Measurements from ENCODE around the gene ANKRD12.

Gene ANKRD12

GRCh38 chr18:9215221-9215933 is 78.8 kb downstream of the ANKRD12 start:
- no peak for TF ChIP-seq CTCF (IDR thresholded peaks at IDR 0.05; ENCODE audit: borderline replicate concordance, insufficient read depth, low read depth, low read length)
- H3K4me3 ChIP-seq (ENCODE audit: low read depth, low read length), result no peak overlapping the region

DNA sequence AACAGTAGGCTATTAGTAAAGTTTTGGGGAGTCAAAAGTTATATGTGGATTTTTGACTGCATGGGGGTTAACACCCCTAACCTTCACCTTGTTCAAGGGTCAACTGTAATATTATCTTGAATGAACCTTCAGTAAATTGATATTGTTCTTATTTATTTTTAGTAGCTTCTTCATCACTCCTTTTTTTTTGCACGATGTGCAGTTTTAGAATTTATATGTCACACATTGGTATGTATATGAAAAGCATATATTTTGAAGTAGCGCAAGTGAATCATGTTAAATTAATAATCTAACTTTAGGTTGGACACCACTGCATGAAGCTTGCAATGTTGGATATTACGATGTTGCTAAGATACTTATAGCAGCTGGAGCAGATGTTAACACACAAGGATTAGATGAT is 79.9 kb downstream of the ANKRD12 start:
- no peak overlapping the region for H3K4me3 ChIP-seq (ENCODE audit: low read depth, low read length)
- no peak for TF ChIP-seq CTCF (IDR thresholded peaks at IDR 0.05; ENCODE audit: borderline replicate concordance, insufficient read depth, low read depth, low read length)

- no peak for TF ChIP-seq CTCF (IDR thresholded peaks at IDR 0.05; ENCODE audit: borderline replicate concordance, insufficient read depth, low read depth, low read length)
- H3K4me3 ChIP-seq (ENCODE audit: low read depth, low read length), result no peak overlapping the region
Observed at GRCh38 chr18:9217743-9218451, 81.3 kb downstream of the ANKRD12 start.

DNA sequence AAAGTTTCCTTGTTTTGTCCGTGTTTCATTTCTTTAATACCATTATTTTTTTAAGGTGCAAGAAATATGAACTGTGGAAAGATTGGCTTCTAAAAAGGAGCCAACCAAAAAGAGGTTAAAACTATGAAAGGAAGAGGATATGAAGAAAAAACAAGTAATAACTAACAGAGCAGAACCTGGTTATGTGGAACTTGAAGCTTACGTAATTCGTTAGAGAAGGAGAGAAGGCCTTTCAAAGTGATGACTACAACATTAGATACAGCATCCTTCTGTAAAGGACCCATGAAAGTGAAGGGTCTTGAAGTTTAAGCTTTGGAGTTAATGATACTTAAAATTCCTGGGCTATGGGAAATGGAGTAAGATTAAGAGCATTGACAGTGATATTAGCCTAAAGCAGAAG is 84.5 kb downstream of the ANKRD12 start:
- no peak for TF ChIP-seq CTCF (IDR thresholded peaks at IDR 0.05; ENCODE audit: borderline replicate concordance, insufficient read depth, low read depth, low read length)
- H3K4me3 ChIP-seq (ENCODE audit: low read depth, low read length), result no peak overlapping the region

DNA sequence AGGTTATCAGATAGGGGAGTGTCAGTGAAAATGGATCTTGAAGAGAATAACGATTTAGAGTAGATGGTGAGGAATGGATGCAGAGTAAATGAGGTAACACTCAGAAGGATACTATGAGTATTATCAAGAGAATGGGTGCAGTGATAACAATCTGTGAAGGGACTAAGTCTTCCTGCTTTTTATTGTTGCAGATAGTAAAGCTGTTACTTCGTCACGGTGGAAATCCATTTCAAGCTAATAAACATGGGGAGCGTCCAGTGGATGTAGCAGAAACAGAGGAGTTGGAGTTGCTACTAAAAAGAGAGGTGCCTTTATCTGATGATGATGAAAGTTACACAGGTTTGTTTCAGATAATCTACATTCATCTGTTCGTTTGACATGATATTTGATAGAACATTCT is 85.1 kb downstream of the ANKRD12 start:
- H3K4me3 ChIP-seq (ENCODE audit: low read depth, low read length), result no peak overlapping the region
- TF ChIP-seq CTCF (IDR thresholded peaks at IDR 0.05; ENCODE audit: borderline replicate concordance, insufficient read depth, low read depth, low read length), result no peak

- no peak for TF ChIP-seq CTCF (IDR thresholded peaks at IDR 0.05; ENCODE audit: borderline replicate concordance, insufficient read depth, low read depth, low read length)
- no peak overlapping the region for H3K4me3 ChIP-seq (ENCODE audit: low read depth, low read length)
Observed at GRCh38 chr18:9223356-9223755, 86.8 kb downstream of the ANKRD12 start.

GRCh38 chr18:9226463-9226862 is 89.9 kb downstream of the ANKRD12 start:
- H3K4me3 ChIP-seq (ENCODE audit: low read depth, low read length), result no peak overlapping the region
- no peak for TF ChIP-seq CTCF (IDR thresholded peaks at IDR 0.05; ENCODE audit: borderline replicate concordance, insufficient read depth, low read depth, low read length)
